ENCODE measurements around the gene FBRS.
"Not testable (repeated sequence)": the region's sequence is repeated elsewhere in the genome, so short reads cannot be mapped to it uniquely, and the experiment has no call there.

The FBRS gene

GRCh38 chr16:30657866-30658730 lies at the start of gene FBRS:
Gene FBRS (plus strand): TSS chr16:30658431. CDS start chr16:30659519, 1,088 bp downstream.
- DNase-seq, result peak; percentile 100

- DNase-seq, result peak; percentile 28
Observed at GRCh38 chr16:30609002-30609925, 49.0 kb upstream of the FBRS start.

- peak; percentile 93 for DNase-seq
Observed at GRCh38 chr16:30609926-30610839, 48.0 kb upstream of the FBRS start, which contains the start of gene ZNF689. Gene ZNF689 (minus strand): TSS chr16:30610389. CDS start chr16:30610041, 348 bp downstream.

GRCh38 chr16:30615358-30616091 lies 42.7 kb upstream of the FBRS start:
- peak; percentile 34 for DNase-seq

GRCh38 chr16:30619202-30619601 lies 39.0 kb upstream of the FBRS start:
- DNase-seq, result no peak

GRCh38 chr16:30619638-30620037 lies 38.6 kb upstream of the FBRS start:
- no peak for DNase-seq

- DNase-seq, result no peak
Observed at GRCh38 chr16:30620169-30620568, 38.1 kb upstream of the FBRS start.

- DNase-seq, result no peak
Observed at GRCh38 chr16:30621765-30622164, 36.5 kb upstream of the FBRS start.

GRCh38 chr16:30622455-30623032 lies 35.7 kb upstream of the FBRS start:
- no peak for DNase-seq

GRCh38 chr16:30623536-30624283 lies 34.5 kb upstream of the FBRS start:
- DNase-seq, result no peak

- DNase-seq, result no peak
Observed at GRCh38 chr16:30626236-30626635, 32.0 kb upstream of the FBRS start.

- peak; percentile 80 for DNase-seq
Observed at GRCh38 chr16:30628628-30629540, 29.3 kb upstream of the FBRS start.

GRCh38 chr16:30632454-30632853 lies 25.8 kb upstream of the FBRS start:
- not testable (repeated sequence) for DNase-seq

- DNase-seq, result no peak
Observed at GRCh38 chr16:30633526-30633925, 24.7 kb upstream of the FBRS start.

GRCh38 chr16:30636599-30636998 lies 21.6 kb upstream of the FBRS start:
- no peak for DNase-seq

GRCh38 chr16:30637139-30637538 lies 21.1 kb upstream of the FBRS start:
- DNase-seq, result not testable (repeated sequence)

GRCh38 chr16:30637944-30638343 lies 20.3 kb upstream of the FBRS start:
- DNase-seq, result no peak

- no peak for DNase-seq
Observed at GRCh38 chr16:30641378-30641982, 16.8 kb upstream of the FBRS start.

- DNase-seq, result no peak
Observed at GRCh38 chr16:30644334-30644830, 13.8 kb upstream of the FBRS start.

All from activated CD4-positive, alpha-beta T cell treated with anti-CD3 and anti-CD28 coated beads for 1 hour (primary cell).